PC-3 (cell line): ENCODE results near the gene CFAP161.

Source experiments
- CTCF ChIP-seq: fragments of 300-600 bp; sonication (generic); conservative IDR thresholded peaks from 2 replicates; pipeline ENCODE4 v1.5.1; 2017; ENCODE audit warnings: antibody characterized with exemption, low read depth, mild to moderate bottlenecking, low read length
- EZH2 ChIP-seq: fragments of 300-600 bp; sonication (generic); IDR thresholded peaks from one replicate; pipeline ENCODE4 v1.6.1; 2017; ENCODE audit warnings: antibody characterized with exemption, mild to moderate bottlenecking, low read length; ENCODE audit not compliant: unreplicated experiment

GRCh38 chr15:81165535-81165934 lies 31.5 kb downstream of the CFAP161 start:
- TF ChIP-seq CTCF (no peak), EZH2 (no peak)
